ENCODE data around the gene SPATA22.

GRCh38 chr17:3507869-3508268 is 36.2 kb upstream of the SPATA22 start:
- no peak for TF ChIP-seq CTCF (IDR thresholded peaks at IDR 0.05)
- no peak for TF ChIP-seq POLR2A (IDR thresholded peaks at IDR 0.05)

Measured in right lobe of liver (tissue), 4 donors.